SK-N-SH (cell line): ENCODE measurements around the gene FPR1.

ENCODE experiments used
- CHD2 ChIP-seq: fragments of 150-350 bp; IDR thresholded peaks from 2 replicates; pipeline ENCODE4 v1.6.1; 2018; ENCODE audit warnings: low read length; ENCODE audit not compliant: partially characterized antibody
- CTCF ChIP-seq: fragments of 200-600 bp; sonication (generic); IDR thresholded peaks from 2 replicates; pipeline ENCODE4 v1.6.1; 2017; ENCODE audit warnings: antibody characterized with exemption, mild to moderate bottlenecking, moderate library complexity
- ELF1 ChIP-seq: IDR thresholded peaks from 2 replicates; pipeline ENCODE4 v1.4.0; 2012
- EP300 ChIP-seq, 2 experiments: IDR thresholded peaks; 2 replicates each; pipeline versions ENCODE4 v1.4.0 to v1.6.1; 2012; ENCODE audit warnings: borderline replicate concordance in 1 of 2, low read depth in 1 of 2, low read length in 1 of 2
- MXI1 ChIP-seq: IDR thresholded peaks from 2 replicates; pipeline ENCODE4 v1.6.1; 2012; ENCODE audit warnings: mild to moderate bottlenecking, low read depth, low read length, improper control_type of control experiment
- RAD21 ChIP-seq: IDR thresholded peaks from 2 replicates; pipeline ENCODE4 v1.6.1; 2012; ENCODE audit warnings: mild to moderate bottlenecking, low read length
- RFX5 ChIP-seq: IDR thresholded peaks from 2 replicates; pipeline ENCODE4 v1.6.1; 2012; ENCODE audit warnings: mild to moderate bottlenecking, improper control_type of control experiment, low read length
- SIN3A ChIP-seq: IDR thresholded peaks from 2 replicates; pipeline ENCODE4 v1.6.1; 2012; ENCODE audit warnings: low read depth, mild to moderate bottlenecking, low read length, moderate library complexity, borderline replicate concordance
- SMC3 ChIP-seq: IDR thresholded peaks from 2 replicates; pipeline ENCODE4 v1.6.1; 2012; ENCODE audit warnings: low read depth, low read length, improper control_type of control experiment

GRCh38 chr19:51800473-51801244 lies 49.0 kb upstream of the FPR1 start:
- TF ChIP-seq RAD21 (no peak), CTCF (no peak), ELF1 (no peak), CHD2 (no peak), RFX5 (no peak), EP300 (IDR thresholded peaks at IDR 0.05; ENCODE audit: borderline replicate concordance in 1 of 2, low read depth in 1 of 2, low read length in 1 of 2) (no peak), SIN3A (no peak), SMC3 (no peak), MXI1 (no peak)
